Left colon (tissue), 2 donors: ENCODE measurements around the gene E4F1. TPM values are rescaled to one million over a fixed set of nuclear protein-coding genes. Genes with fewer than 3 reads are reported as not detected.

Experiments used
- ATAC-seq: fragments of 200-7000 bp; cut with Tn5 transposase; one replicate; pipeline ENCODE4 v1.9.1; 2020; ENCODE audit warnings: mild to moderate bottlenecking, moderate library complexity
- DNase-seq, 2 donors: peaks; one replicate each; pipeline ENCODE4 v3.0.0-alpha.2; 2020
- intact Hi-C, 2 donors: fragments of 100-400 bp; cut with DNase I in 1 of 2; cut with micrococcal nuclease in 1 of 2; formaldehyde crosslinking; loops; one replicate each; pipeline versions ENCODE4 v1.11.2 to v1.14.0; 2022; cut with DNase I, micrococcal nuclease
- long read RNA-seq: library from polyadenylated mRNA; unstranded; transcript quantifications from one replicate; pipeline ENCODE4 v2.0.0, GENCODE V29; 2021
- total RNA-seq, 2 donors: library from RNA; stranded (reverse); fragmentation: NEBNext Ultra II Directional; extraction: Animal tissue kit (Norgen Biotek cat#: 25700); gene quantifications; one replicate each; pipeline ENCODE4 v1.2.1, GENCODE V29; 2021
- donor health status: DM: no; HTN: no; CAD: no.
- donor health status: DM: yes; HTN: yes; CAD: no.

E4F1 gene
- 10 to 100 TPM; 23.6 to 25.1 TPM for total RNA-seq
- long read RNA-seq, transcript E4F1-201 (14 exons, 2,573 nt): major isoform, 28 of 62 reads
- long read RNA-seq, partial matches to known transcripts: 14 of 62 reads
- long read RNA-seq, other reads (novel, unspliced or antisense): 20 of 62 reads

DNA sequence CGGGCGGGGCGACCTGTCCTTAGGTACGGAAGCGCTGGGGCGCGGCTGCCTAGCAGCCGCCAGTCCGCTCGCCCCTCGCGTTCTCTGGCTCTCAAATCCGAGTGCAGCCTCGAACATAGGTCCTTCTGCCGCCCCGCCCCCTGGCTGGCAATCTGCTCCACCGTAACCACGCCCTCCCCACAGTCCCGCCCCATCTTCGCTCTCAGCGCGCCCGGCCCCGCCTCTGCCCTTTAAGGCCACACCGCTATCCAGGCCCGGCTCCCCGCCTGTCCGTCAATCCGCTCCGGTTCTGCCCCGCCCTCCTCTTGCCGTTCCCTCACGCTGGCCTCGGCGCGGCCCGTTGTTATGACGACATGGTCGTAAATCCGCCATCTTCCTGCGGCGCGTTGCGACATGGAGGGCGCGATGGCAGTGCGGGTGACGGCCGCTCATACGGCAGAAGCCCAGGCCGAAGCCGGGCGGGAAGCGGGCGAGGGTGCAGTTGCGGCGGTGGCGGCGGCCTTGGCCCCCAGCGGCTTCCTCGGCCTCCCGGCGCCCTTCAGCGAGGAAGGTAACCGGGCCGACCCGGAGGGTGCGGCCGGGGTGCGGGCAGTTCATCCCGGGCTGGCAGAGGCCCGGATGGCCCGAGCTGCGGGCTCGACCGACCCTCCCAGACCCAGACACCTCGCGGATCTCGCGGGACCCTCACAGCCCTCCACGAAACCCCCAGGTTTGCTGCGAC lies at the start of gene E4F1:
Gene E4F1 (plus strand): TSS at position 371 of the 721 bp plus-strand sequence. CDS start 23 bp downstream, at position 394.
- peak; percentile 100 for DNase-seq
- peak; percentile 91 for ATAC-seq
- intact Hi-C loops: no loop called here

- ATAC-seq (no peak), DNase-seq (no peak)
- intact Hi-C loops: no loop called here
Observed at GRCh38 chr16:2173916-2174315, 49.5 kb upstream of the E4F1 start.

DNA sequence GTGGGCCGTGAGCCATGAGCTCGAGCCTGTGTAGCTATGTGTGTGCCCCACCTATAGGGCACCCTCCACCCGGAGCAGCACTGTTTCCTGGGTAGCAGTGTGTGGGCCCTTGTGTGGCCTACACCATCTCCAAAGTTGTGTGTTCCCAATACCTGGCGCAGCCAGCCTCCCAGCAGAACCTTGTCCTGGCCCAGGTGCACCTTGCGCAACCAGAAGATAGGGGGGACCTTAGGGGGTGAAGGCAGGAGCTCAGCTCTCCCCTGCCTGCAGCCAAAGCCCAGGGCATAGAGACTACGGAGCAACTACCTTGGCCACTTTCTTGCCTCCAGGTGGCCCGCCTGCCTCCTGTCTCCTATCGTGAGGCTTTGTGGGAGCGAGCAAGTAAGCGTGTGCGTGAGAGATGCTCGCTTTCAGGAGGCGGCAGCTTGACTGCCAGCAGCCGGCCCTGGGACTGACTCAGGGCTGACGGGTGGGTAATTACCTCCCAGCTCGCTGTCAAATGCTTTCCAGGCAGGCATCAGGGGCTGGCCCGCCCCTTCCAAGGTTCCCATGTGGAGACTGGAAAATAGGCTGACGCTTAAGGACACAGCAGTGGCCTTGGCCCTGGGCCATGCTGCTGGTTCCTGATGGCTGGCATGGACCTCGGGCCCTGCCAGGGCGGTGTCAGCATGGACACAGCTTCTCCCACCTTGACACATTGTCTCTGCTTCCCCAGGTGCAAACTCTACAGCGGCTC lies 48.8 kb upstream of the E4F1 start:
- ATAC-seq: no peak
- intact Hi-C loops: no loop called here

GRCh38 chr16:2175454-2175853 lies 47.9 kb upstream of the E4F1 start:
- DNase-seq: no peak
- intact Hi-C loops: no loop called here
- ATAC-seq: no peak

More for the DNA sequence above, 48.8 kb upstream of the E4F1 start:
- DNase-seq: no peak

- no peak for DNase-seq
- no peak for ATAC-seq
- intact Hi-C loops: no loop called here
Observed at GRCh38 chr16:2176047-2176446, 47.3 kb upstream of the E4F1 start.

- ATAC-seq: no peak
Observed at GRCh38 chr16:2177101-2177500, 46.3 kb upstream of the E4F1 start.

GRCh38 chr16:2177561-2177960 lies 45.8 kb upstream of the E4F1 start:
- intact Hi-C loops: no loop called here
- no peak for ATAC-seq

More at GRCh38 chr16:2177101-2177500, 46.3 kb upstream of the E4F1 start:
- intact Hi-C loops: no loop called here
- no peak for DNase-seq

GRCh38 chr16:2178321-2179106 lies 44.9 kb upstream of the E4F1 start:
- DNase-seq (no peak), ATAC-seq (peak; percentile 23)
- intact Hi-C loops: no loop called here

More at GRCh38 chr16:2177561-2177960, 45.8 kb upstream of the E4F1 start:
- DNase-seq: no peak

DNA sequence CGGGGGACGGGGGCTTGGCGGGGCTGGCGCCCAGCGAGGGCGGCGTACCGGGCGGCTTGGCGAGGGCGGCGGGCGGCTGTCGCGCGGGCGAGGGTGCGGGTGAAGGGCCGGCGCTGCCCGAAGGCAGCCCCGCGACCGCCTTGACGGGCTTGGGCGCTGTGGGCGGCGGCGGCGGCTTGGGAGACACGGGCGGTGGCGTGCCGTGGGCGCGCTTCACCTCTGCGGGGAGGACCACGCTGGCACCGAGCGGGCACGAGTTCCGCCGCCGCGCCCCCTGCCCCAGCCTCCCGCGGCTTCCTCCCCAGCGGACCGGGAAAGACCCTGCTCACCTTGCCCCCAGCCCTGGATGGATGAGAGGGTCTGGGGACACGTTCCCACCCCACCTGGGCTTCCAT lies 44.3 kb upstream of the E4F1 start:
- intact Hi-C loops: no loop called here

DNA sequence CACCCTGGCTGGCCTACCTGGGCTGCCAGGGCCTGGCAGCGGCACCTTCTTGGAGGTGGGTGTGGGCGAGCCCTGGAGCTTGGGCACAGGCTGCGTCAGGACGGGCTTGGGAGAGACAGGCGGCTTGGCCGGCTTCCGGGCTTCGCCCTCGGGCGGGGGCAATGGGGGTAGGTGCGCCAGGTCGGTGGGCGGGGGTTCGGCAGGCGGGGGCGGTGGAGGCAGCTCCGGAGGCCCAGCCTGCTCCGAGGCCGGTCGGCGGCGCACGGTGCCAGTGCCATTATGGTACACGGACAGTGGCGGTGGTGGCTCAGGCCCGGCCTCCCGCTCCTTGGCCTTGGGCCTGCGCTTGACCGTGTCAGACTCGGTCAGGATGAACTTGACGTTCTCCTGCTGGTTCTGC lies 43.8 kb upstream of the E4F1 start:
- ATAC-seq (no peak), DNase-seq (no peak)
- intact Hi-C loops: no loop called here

More for the DNA sequence above, 44.3 kb upstream of the E4F1 start:
- DNase-seq (no peak), ATAC-seq (no peak)

GRCh38 chr16:2180461-2180860 lies 42.9 kb upstream of the E4F1 start:
- intact Hi-C loops: no loop called here

GRCh38 chr16:2180962-2181923 lies 42.1 kb upstream of the E4F1 start:
- ATAC-seq (no peak), DNase-seq (no peak)
- intact Hi-C loops: no loop called here

More at GRCh38 chr16:2180461-2180860, 42.9 kb upstream of the E4F1 start:
- DNase-seq (no peak), ATAC-seq (no peak)

- intact Hi-C loops: no loop called here
- ATAC-seq: no peak
- DNase-seq: no peak
Observed at GRCh38 chr16:2181952-2182351, 41.4 kb upstream of the E4F1 start.

DNA sequence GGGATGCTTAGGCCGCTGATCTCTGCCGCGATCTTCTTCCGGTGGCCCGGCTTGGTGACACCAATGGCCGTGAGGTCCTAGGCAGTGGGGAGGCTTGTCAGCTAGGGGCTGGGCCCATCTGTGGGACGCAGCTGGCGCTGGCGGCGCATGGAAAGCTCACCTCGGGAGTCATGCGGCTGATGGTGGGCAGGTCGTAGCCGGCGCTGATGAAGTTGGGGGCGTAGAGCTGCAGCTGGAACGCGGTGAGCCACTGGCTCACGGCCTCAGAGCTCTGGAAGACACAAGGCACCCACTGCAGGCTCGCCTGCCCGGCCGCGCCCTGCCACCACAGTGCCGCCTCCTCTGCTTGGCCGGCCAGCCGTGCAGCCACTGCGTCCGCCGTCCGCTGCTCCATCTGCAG lies 39.7 kb upstream of the E4F1 start:
- ATAC-seq (no peak), DNase-seq (no peak)
- intact Hi-C loops: no loop called here

DNA sequence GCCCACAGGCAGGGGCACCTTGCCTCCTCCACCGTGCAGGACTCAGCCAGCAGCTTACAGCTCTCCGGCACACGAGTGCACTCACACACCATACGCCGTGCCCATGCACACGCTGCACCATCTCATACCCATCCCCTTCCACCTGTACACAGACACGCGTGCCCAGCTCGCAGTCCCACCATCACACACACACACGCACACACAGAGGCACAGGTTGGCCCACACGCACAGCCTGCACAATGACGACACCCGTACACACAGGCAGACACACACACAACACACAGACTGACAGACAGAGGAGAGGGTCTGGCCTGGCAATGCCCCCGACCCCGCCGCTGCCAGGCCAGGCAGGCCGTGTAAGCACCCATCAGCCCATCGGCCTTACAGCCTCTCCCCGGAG lies 39.0 kb upstream of the E4F1 start:
- ATAC-seq (no peak), DNase-seq (no peak)
- intact Hi-C loops: no loop called here

GRCh38 chr16:2184962-2185361 lies 38.4 kb upstream of the E4F1 start:
- DNase-seq (no peak), ATAC-seq (no peak)
- intact Hi-C loops: no loop called here

GRCh38 chr16:2186064-2186463 lies 37.3 kb upstream of the E4F1 start:
- intact Hi-C loops: no loop called here
- no peak for ATAC-seq
- DNase-seq: no peak

DNA sequence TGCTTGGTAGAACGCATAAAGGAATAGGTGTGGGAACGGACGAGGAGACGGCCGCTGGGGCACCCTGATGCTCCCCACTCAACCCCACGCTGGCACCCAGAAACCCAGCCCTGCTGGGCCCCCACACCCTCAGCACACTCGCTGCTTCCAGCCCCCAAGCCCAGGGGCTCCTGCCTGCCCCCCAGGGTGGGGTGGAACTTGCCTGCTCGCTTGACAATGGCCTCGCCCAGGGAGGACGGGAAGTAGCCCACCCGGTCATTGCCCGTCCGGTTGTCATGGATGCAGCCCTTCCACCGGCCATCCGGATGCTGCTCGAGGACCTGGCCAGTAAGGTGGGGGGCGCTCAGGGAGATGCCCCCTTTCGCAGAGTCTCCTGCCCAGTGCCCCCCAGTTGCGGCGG lies 36.9 kb upstream of the E4F1 start:
- DNase-seq (no peak), ATAC-seq (no peak)
- intact Hi-C loops: no loop called here
